ENCODE measurements around the gene WFDC12. TPM values are rescaled to one million over a fixed set of nuclear protein-coding genes. Genes with fewer than 3 reads are reported as not detected.

The WFDC12 gene
- total RNA-seq, 2 experiments from 2014 or later = not detected

GRCh38 chr20:45082468-45082867 is 41.8 kb downstream of the WFDC12 start:
- Mint-ChIP-seq H3K9me3 (peaks cover 6% of the 10 kb centered on the region), H3K36me3 (ENCODE audit: low read depth) (peaks cover 79% of the 10 kb centered on the region), H3K4me1 (peaks cover 3% of the 10 kb centered on the region), H3K27me3 (no peaks in the 10 kb centered on the region), H3K27ac (no peak overlapping the region), H3K4me3 (no peak overlapping the region)
- ChIA-PET POLR2A (no interaction called here), CTCF (interaction anchor here (1.3 kb wide), 2 partner anchors 38 to 47 kb away, joined by 3 read pairs; no protein-coding TSS in a partner anchor)
- no peak for DNase-seq

- POLR2A ChIA-PET = no interaction called here
- DNase-seq = peak; percentile 23
- Mint-ChIP-seq H3K27me3 (no peaks in the 10 kb centered on the region), H3K36me3 (ENCODE audit: low read depth) (peaks cover 81% of the 10 kb centered on the region), H3K27ac (peak overlapping the region; percentile 20), H3K4me1 (peaks cover 3% of the 10 kb centered on the region), H3K9me3 (peaks cover 6% of the 10 kb centered on the region), H3K4me3 (no peak overlapping the region)
- CTCF ChIA-PET = interaction anchor here (1.0 kb wide), 1 partner anchor 15 kb away, joined by 3 read pairs; no protein-coding TSS in a partner anchor
Observed at GRCh38 chr20:45080867-45081624, 43.2 kb downstream of the WFDC12 start.

GRCh38 chr20:45077559-45077958 is 46.7 kb downstream of the WFDC12 start:
- DNase-seq = no peak
- no peak overlapping the region for H3K4me3 Mint-ChIP-seq
- peaks cover 78% of the 10 kb centered on the region for H3K36me3 Mint-ChIP-seq (ENCODE audit: low read depth)
- ChIA-PET POLR2A (no interaction called here), CTCF (interaction anchor here (1.3 kb wide), 1 partner anchor 10 kb away, joined by 5 read pairs; no protein-coding TSS in a partner anchor)
- H3K9me3 Mint-ChIP-seq = peaks cover 6% of the 10 kb centered on the region
- H3K4me1 Mint-ChIP-seq = peaks cover 3% of the 10 kb centered on the region
- H3K27me3 Mint-ChIP-seq = no peaks in the 10 kb centered on the region
- H3K27ac Mint-ChIP-seq = no peak overlapping the region

Other genes starting within 250 kb of the WFDC12 start
- gene YWHAB, start 238.8 kb downstream of the WFDC12 start, total RNA-seq = 100 to 1,000 TPM; 278 to 291 TPM
- 10 to 100 TPM; 59.4 to 60.6 TPM for gene PABPC1L, start 214.4 kb downstream of the WFDC12 start, total RNA-seq
- 10 to 100 TPM; 21.4 to 23.3 TPM for gene TOMM34, start 164.1 kb downstream of the WFDC12 start, total RNA-seq
- 100 to 1,000 TPM; 201 to 229 TPM for gene STK4, start 158.0 kb downstream of the WFDC12 start, total RNA-seq
- gene KCNS1, start 23.3 kb downstream of the WFDC12 start, total RNA-seq = not detected
- not detected for gene WFDC5, start 9.3 kb downstream of the WFDC12 start, total RNA-seq
- not detected for gene PI3, start 50.4 kb upstream of the WFDC12 start, total RNA-seq
- gene SEMG1, start 82.6 kb upstream of the WFDC12 start, total RNA-seq = not detected
- not detected for gene SEMG2, start 96.9 kb upstream of the WFDC12 start, total RNA-seq
- under 1 TPM in 1 of 2 experiments, not detected in 1; 0.37 TPM for gene SLPI, start 130.1 kb upstream of the WFDC12 start, total RNA-seq
- not detected for gene RBPJL, start 182.4 kb upstream of the WFDC12 start, total RNA-seq
- under 1 TPM; 0.17 to 0.25 TPM for gene MATN4, start 183.8 kb upstream of the WFDC12 start, total RNA-seq
- gene SDC4, start 224.0 kb upstream of the WFDC12 start, total RNA-seq = 1 to 10 TPM; 7.5 to 8.1 TPM
- gene SYS1, start 238.7 kb upstream of the WFDC12 start, total RNA-seq = 10 to 100 TPM; 23.9 to 25.6 TPM